NB4 (cell line): Measurements from ENCODE around the gene ANP32B.

ENCODE experiments used
- CTCF ChIP-seq: IDR thresholded peaks from one replicate; pipeline ENCODE4 v1.5.1; 2012; ENCODE audit warnings: low read depth, low read length
- POLR2A ChIP-seq: IDR thresholded peaks from 2 replicates; pipeline ENCODE4 v1.6.1; 2011; ENCODE audit warnings: mild to moderate bottlenecking; ENCODE audit not compliant: insufficient read length; ENCODE audit errors: extremely low read depth

DNA sequence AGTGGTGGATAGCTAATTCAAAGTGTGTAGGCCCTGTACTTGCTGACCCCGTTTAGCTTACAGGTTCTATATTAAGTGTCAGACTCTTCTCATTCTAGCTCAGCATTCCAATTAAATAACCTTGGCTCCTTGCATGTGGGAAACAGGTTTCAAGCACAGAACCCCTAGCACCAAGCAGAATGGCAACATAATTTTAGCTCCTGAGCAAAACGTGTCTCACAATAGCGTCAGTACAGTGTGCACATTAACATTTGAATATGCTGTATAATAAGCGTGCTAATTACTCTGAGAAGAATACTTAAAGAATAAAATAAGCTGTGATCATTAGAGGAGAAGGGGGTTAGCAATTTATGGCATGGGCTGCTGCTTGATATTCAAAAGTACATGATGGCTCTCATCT is 21.0 kb upstream of the ANP32B start:
- TF ChIP-seq POLR2A = no peak
- no peak for TF ChIP-seq CTCF
